HG02763 (cell line): ENCODE data around the gene F11R.
"Not testable (repeated sequence)": the region's sequence is repeated elsewhere in the genome, so short reads cannot be mapped to it uniquely, and the experiment has no call there.

ENCODE experiments used
- ATAC-seq: cut with Tn5 transposase; IDR thresholded peaks from one replicate; pipeline ENCODE4 v1.9.1; 2021; ENCODE audit warnings: mild to moderate bottlenecking, moderate library complexity; ENCODE audit not compliant: unreplicated experiment

The F11R gene

GRCh38 chr1:161020509-161021164, at the start of gene F11R:
Gene F11R (minus strand): TSS chr1:161021152. CDS start chr1:161021073, 79 bp downstream.
- peak; percentile 40 for ATAC-seq

DNA sequence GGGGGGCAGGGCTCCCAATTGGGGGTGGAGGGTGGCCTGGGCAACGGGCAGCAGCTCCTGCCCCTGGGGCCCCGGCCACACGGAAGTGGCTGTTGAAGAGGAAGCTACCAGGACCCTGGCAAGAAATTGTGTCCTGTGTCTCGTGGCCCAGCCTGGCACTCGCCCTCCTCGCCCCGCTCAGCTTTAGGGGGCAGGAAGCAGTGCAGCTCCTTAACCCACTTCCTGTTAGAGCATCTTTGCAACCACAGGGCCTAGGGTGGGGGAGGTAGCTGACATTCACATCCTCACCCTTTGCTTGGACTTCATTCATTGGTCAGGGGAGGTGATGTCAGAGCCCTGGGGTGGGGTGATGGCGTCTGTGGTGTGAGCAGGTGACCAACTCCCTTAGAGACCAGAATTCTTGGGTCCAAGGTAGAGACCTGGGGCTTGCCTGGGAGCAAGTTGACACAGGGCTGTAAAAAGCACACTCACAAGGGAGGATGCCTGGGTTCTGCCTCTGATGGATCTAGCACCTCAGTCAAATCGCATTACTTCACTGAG, 48.8 kb upstream of the F11R start, which contains the start of gene ARHGAP30:
Gene ARHGAP30, minus strand, starts transcription at position 161 of the 540 bp plus-strand sequence. CDS start 267 bp downstream, outside the sequence.
- peak; percentile 80 for ATAC-seq

DNA sequence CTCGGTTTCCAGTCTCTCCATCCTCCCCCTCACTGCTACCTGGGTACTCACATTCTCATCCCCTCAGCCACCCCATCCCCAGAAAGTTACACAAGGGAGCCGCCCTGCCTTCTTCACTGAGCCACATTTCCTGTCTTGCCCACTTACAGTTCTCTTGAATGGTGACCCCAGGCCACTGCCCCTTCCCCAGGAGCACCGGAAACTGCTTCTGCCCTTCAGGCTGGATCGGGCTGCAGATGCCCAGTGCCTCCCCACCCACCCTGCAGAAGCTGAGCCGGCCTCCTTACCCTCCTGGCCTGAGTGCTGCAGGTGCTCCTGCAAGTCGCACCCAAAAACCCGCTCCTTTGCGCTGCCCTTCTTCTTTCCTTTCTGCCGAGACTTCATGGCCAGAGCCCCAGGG, 48.3 kb upstream of the F11R start:
- ATAC-seq: no peak

DNA sequence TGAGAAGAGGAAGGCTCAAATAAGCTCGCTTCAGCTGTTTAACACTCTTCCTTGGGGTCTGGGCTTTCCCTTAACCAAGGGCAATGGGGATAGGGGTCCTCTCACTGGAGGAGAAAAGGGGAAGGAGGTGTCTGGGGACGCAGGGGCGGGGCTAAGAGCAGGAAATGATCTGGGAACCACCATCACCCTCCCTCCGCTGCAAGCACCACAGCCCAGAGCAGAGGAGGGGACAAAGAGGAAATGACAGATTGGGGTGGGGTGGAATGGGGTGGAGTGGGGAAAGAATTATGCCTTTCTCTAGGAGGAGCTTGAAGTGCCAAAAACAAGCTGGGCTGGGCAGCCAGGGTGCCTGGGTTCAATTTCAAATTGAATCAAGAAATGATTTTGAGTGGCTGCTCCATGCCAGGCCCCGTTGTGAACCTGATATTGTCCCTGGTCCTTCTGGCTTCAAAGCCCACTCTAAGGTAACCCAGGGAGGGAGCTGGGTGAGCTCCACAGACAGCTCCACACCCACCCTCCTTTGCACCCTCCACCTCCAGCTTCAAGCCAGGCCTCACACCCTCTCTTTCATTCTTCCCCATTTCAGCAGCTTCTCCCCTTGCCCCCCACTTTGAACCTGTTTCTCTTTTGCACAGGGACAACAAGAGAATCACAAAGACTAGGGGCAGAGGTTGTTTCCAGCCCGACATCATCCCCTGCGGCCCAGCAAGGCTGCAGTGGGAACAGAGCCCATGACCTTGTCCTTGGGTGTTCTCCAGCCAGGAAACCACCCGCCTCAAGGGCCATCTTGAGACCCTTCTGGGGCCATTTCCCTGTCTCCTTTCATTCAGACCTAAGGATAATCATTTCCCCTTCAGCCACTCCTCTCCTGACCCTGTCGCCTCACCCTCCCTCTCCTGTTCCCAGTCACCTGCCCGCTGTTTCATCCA, 47.6 kb upstream of the F11R start:
- ATAC-seq: peak; percentile 49

DNA sequence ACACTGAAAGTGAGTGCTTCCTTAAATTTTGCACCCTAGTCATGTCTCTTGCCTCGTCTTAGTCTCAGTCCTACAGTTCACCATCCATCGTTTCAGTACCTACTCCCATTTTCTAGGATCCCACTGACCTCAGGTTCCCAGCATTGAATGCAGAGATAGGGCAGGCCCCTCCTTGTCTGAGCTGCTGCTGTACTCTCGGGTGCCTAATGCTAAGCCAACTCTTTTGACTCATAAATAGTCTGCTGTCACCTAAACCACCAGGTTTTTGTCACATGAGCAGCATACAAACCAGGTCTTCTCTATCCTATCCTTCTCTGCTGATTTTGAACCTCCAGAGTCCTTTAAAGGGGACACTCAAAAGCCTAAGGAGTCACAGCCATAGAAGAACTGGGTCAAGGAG, 45.7 kb upstream of the F11R start:
- ATAC-seq: no peak

- not testable (repeated sequence) for ATAC-seq
Measured at GRCh38 chr1:161065681-161066080, 44.7 kb upstream of the F11R start.

DNA sequence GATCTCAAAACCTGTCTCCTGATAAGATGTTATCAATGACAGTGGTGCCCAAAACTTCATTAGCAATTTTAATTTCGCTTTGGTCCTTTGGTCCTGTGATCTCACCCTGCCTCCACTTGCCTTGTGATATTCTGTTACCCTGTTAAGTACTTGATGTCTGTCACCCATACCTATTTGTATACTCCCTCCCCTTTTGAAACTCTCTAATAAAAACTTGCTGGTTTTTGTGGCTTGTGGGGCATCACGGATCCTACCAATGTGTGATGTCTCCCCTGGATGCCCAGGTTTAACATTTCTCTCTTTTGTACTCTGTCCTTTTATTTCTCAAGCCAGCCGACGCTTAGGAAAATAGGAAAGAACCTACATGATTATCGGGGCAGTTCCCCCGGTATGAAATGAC, 43.0 kb upstream of the F11R start:
- not testable (repeated sequence) for ATAC-seq

DNA sequence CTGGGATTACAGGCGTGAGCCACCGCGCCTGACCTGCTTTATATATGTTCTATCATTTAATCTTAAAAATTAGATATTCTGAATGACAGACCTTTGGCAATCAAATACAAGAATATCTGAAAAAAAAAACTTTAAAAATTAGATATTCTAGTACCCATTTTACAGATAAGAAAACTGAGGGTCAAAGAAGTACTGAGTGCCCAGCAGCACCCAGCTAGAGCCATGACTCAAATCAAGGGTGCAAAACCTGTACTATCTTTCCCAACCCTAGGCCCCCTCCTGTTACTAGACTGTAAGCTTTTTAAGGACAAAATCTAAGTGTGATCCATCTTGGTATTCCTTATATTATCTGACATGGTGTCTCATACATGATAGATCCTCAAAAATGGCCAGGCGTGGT, 40.5 kb upstream of the F11R start:
- ATAC-seq: no peak

GRCh38 chr1:161059293-161059692, 38.3 kb upstream of the F11R start:
- no peak for ATAC-seq

- ATAC-seq: no peak
Measured at GRCh38 chr1:161054805-161055204, 33.9 kb upstream of the F11R start.

DNA sequence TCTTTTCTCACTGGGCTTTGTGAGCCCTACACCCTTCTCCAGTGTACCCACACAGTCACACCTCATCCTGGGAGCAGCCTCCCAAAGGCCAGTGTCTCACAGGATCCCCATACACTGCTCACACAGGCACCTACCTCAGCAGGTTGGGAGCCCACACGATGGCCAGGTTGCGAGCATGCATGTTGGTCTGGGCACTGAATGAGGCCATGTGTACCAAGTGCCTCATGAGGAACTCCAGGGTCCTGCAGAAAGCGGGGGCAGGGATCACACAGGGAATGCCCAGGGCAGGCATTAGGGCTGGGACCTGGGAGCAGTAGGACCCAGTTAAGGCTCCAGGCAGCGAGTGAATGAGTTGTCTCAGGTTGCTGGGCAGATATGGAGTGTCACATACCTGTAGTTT, 33.3 kb upstream of the F11R start:
- ATAC-seq: no peak

- no peak for ATAC-seq
Measured at GRCh38 chr1:161052899-161053298, 31.9 kb upstream of the F11R start.

DNA sequence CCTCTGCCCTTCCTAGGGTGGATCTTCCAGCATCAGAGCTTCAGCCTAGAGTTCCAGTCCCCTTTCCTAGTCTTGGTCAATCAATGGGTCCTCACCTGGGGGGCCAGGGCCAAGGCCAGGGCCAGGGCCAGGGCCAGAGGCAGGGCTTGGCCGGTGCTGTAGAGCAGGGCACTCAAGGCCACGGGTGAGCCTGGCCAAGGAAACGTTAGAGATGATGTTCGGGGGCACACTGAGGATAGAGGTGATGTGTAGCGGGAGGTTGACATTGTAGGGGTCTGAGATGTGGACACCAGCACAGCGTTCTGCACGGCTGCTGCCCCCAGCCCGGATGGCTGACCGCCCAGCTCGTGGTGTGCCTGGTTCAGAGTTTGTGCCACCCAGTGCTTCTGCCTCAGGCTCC, 30.3 kb upstream of the F11R start:
- no peak for ATAC-seq

- ATAC-seq: no peak
Measured at GRCh38 chr1:161048949-161049722, 28.2 kb upstream of the F11R start.

DNA sequence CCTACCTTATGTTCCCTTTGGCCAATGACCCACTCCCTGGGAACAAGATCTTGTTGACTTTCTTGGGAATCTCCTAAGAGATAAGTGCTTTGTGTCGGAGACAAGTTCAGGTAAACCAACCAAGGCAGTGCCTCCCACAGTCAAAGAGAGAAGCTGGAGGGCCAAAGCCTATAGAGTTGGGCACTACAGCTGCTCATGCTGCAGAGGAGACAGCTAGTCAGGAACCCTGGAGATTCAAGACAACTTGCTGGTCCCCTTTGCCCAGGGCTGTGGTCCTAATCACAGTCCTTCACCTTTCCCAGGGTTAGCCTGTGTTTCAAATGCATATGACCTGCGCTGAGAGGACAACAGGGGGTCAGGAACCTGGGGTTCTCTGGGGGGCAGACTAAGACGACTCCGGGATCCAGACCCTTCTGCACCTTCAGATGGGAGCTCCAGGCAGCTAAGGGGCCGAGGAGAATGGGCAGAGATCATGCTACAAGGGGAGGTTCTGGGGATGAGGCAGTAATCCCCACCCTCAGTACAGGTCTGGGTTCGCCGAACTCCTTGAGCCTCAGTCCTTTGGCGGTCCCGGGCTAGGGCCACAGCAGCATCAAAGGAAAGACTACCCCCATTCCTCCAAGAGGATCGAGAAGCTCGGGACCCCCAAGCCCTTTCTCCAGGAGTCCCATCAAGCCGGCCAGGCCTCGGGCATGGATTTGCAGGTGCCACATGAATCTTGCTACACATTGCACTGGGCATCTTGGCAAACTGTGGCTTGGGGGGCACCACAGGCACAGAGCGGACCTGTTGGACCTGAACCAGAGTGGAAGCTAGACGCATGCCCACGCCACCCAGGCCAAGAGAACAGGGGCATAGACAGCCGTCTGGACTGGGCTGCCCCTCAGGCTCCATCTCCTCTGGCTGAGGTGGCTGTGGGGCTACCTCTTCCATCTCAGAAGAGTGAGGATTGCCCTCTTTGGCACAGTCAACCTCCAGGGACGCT, 26.8 kb upstream of the F11R start:
- no peak for ATAC-seq

- peak; percentile 37 for ATAC-seq
Measured at GRCh38 chr1:161046605-161047228, 25.8 kb upstream of the F11R start.

DNA sequence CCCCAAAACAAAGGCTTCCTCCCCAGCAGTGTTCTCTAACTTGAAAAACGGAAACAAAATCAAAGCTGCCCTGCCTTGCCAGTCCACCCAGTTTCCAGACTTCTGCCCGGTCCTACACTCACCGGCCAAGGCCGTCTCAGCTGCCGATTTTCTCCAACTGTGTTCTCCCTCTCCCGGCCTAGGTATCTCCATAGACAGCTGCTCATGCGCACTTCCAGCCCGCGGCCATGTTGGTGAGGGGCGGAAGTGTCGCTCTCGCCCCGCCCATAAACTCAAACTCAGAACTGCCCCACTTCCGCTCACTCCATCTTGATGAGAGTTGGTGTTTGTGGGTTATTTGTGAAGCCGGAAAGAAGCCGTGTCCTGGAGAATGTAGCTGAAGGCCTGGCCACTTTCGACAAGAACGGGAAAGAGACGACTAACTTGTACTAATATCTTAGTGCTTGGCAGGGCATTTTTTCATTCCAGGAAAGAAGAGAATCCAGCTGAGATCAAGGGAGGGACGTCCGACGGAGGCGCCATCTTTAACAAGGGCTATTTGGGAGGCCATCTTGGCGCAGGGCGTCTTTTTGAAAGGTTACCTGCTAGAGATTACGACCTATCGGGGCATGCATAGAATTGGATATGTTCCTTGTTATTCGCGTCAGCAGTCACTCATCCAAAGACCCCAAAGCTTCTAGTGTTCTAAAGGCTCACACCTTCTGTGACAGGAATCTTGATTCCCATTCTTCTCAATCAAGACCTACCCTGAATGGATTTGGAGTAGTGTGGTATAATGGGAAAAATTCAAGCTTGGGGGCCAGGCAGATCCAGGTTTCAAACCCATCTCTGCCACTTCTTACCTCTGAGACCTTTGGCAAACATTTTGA, 25.0 kb upstream of the F11R start, which contains the start of gene USF1:
Gene USF1, minus strand, starts transcription at position 242 of the 869 bp plus-strand sequence. CDS start 2,702 bp downstream, outside the sequence.
- peak; percentile 61 for ATAC-seq
